Vagina (tissue), 2 donors: ENCODE data around the gene SLC44A1.

Experiments
- POLR2A ChIP-seq, 2 donors: fragments of 450-650 bp; IDR thresholded peaks; one replicate each; pipeline ENCODE4 v1.6.1; 2017; ENCODE audit warnings: antibody characterized with exemption in 2 of 2, mild to moderate bottlenecking in 2 of 2, moderate library complexity in 2 of 2
- POLR2AphosphoS5 ChIP-seq, 2 donors: sonication (generic); formaldehyde crosslinking; IDR thresholded peaks; one replicate each; pipeline ENCODE4 v1.9.0; 2017; ENCODE audit warnings: antibody characterized with exemption in 2 of 2, mild to moderate bottlenecking in 2 of 2, low read depth in 1 of 2; ENCODE audit not compliant: insufficient read depth in 1 of 2
- TF ChIP-seq, protein P1 (sequence below), 3 experiments: fragments of 450-650 bp in 2 of 3; fragments of 200-600 bp in 1 of 3; sonication (generic) in 1 of 3; IDR thresholded peaks; one replicate each; pipeline ENCODE4 v1.5.1; 2017 to 2019; ENCODE audit warnings: antibody characterized with exemption in 3 of 3, mild to moderate bottlenecking in 2 of 3, moderate library complexity in 2 of 3

DNA sequence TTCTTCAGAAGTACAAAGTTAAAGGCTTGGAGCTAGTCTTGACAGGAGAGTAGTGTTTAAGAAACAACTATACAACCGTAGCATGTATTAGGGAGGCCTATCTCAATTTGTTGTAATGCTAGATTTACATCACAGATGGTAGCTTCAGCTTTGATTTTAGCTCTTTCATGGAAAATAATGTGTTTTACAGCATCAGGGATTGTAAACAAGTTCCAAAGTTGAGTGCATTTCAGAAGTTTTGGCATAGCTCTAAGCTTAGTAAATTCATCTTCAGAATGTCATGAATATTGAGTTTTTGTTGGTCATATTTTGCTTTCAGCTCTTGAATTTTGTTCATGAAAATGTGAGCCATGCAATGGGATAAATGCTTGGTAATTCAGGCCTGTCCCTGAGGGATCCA is 30.7 kb downstream of the SLC44A1 start:
- TF ChIP-seq, protein P1, sequence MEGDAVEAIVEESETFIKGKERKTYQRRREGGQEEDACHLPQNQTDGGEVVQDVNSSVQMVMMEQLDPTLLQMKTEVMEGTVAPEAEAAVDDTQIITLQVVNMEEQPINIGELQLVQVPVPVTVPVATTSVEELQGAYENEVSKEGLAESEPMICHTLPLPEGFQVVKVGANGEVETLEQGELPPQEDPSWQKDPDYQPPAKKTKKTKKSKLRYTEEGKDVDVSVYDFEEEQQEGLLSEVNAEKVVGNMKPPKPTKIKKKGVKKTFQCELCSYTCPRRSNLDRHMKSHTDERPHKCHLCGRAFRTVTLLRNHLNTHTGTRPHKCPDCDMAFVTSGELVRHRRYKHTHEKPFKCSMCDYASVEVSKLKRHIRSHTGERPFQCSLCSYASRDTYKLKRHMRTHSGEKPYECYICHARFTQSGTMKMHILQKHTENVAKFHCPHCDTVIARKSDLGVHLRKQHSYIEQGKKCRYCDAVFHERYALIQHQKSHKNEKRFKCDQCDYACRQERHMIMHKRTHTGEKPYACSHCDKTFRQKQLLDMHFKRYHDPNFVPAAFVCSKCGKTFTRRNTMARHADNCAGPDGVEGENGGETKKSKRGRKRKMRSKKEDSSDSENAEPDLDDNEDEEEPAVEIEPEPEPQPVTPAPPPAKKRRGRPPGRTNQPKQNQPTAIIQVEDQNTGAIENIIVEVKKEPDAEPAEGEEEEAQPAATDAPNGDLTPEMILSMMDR (IDR thresholded peaks at IDR 0.05): no peak
- TF ChIP-seq POLR2A (IDR thresholded peaks at IDR 0.05) (no peak), POLR2AphosphoS5 (IDR thresholded peaks at IDR 0.05; ENCODE audit: insufficient read depth in 1 of 2, low read depth in 1 of 2) (no peak)
